T-helper 1 cell (primary cell): ENCODE results near the gene ZBTB38.
A peak's percentile ranks its signal among the peaks of the same experiment; 100 is the strongest.

Source experiments
- DNase-seq, 5 donors: peaks; one replicate each; pipeline ENCODE4 v3.0.0-alpha.2; 2012 to 2020

Gene ZBTB38

GRCh38 chr3:141388823-141389621 is 20.7 kb downstream of the ZBTB38 start:
- peak in 1 of 5 donors; percentile 48 for DNase-seq

GRCh38 chr3:141389703-141390102 is 21.4 kb downstream of the ZBTB38 start:
- DNase-seq, result no peak

GRCh38 chr3:141390747-141391146 is 22.4 kb downstream of the ZBTB38 start:
- no peak for DNase-seq

GRCh38 chr3:141391298-141391990 is 23.1 kb downstream of the ZBTB38 start:
- no peak for DNase-seq

- no peak for DNase-seq
Observed at GRCh38 chr3:141391991-141392316, 23.6 kb downstream of the ZBTB38 start.

- DNase-seq, result no peak
Observed at GRCh38 chr3:141392416-141392815, 24.1 kb downstream of the ZBTB38 start.

- no peak for DNase-seq
Observed at GRCh38 chr3:141392897-141393734, 24.8 kb downstream of the ZBTB38 start.

GRCh38 chr3:141393735-141394076 is 25.4 kb downstream of the ZBTB38 start:
- DNase-seq, result no peak

GRCh38 chr3:141394560-141394959 is 26.3 kb downstream of the ZBTB38 start:
- no peak for DNase-seq

GRCh38 chr3:141395005-141395589 is 26.8 kb downstream of the ZBTB38 start:
- no peak for DNase-seq

- DNase-seq, result no peak
Observed at GRCh38 chr3:141397996-141398395, 29.7 kb downstream of the ZBTB38 start.

- DNase-seq, result no peak
Observed at GRCh38 chr3:141399200-141399599, 30.9 kb downstream of the ZBTB38 start.

- DNase-seq, result no peak
Observed at GRCh38 chr3:141400073-141400971, 32.0 kb downstream of the ZBTB38 start.

- DNase-seq, result no peak
Observed at GRCh38 chr3:141401095-141401494, 32.8 kb downstream of the ZBTB38 start.

GRCh38 chr3:141401573-141402475 is 33.5 kb downstream of the ZBTB38 start:
- peak; percentile 26 to 58 (median 44) for DNase-seq

- DNase-seq, result peak in 3 of 5 donors; percentile 28 to 40 (median 30)
Observed at GRCh38 chr3:141402476-141403171, 34.3 kb downstream of the ZBTB38 start.

- DNase-seq, result no peak
Observed at GRCh38 chr3:141403576-141403975, 35.3 kb downstream of the ZBTB38 start.

GRCh38 chr3:141405025-141405424 is 36.7 kb downstream of the ZBTB38 start:
- no peak for DNase-seq

GRCh38 chr3:141405591-141405990 is 37.3 kb downstream of the ZBTB38 start:
- DNase-seq, result no peak

- DNase-seq, result no peak
Observed at GRCh38 chr3:141406265-141406664, 38.0 kb downstream of the ZBTB38 start.
